Activated naive CD4-positive, alpha-beta T cell treated with anti-CD3 and anti-CD28 coated beads for 36 hours (primary cell): ENCODE data around the gene ARHGAP8. TPM values are rescaled to one million over a fixed set of nuclear protein-coding genes. Genes with fewer than 3 reads are reported as not detected.

Source experiments
- total RNA-seq, 2 experiments: library from RNA; stranded (reverse); gene quantifications; one replicate each; pipeline ENCODE4 v1.2.3, GENCODE V29; 2021

Gene ARHGAP8
- total RNA-seq, 2 experiments from 2014 or later: 1.6 to 2.7 TPM

Other genes starting within 250 kb of the ARHGAP8 start
- 10 to 100 TPM in 1 of 2 experiments, 1 to 10 TPM in 1; 7.9 to 10.2 TPM for gene PRR5, start 50.4 kb upstream of the ARHGAP8 start, total RNA-seq